ENCODE data around the gene SOX8.

The SOX8 gene

GRCh38 chr16:973366-973765 is 8.2 kb upstream of the SOX8 start:
- no peak for DNase-seq (ENCODE audit: low spot score)

DNA sequence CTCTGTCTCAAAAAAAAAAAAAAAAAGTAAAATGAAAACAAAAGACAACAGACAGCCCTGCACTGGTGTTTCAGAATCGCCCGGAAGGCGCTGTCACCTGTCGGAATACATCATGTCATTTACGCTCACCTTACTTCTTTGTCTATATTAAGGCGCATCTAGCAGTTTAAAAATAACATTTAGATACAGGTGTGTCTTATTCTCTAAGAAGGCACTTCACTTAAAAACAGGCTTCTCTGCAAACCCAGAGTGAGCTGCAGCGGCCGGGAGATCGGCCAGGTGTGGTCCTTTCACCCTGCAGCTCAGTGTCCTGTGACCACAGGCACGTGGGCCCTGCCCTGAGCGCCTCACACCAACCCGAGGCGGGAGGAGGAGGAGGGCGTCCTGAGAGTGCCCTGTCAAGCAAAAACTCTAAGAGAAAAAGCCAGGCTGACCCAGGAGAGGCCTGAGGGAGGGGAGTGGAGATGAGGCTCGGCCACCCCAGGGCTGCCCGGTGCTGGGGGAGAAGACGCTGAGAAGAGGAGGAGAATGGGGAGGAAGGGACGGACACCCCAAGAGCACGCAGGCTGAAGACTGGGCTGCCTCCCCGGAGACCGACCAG is 7.5 kb upstream of the SOX8 start:
- no peak for DNase-seq (ENCODE audit: low spot score)

GRCh38 chr16:974611-975261 is 6.8 kb upstream of the SOX8 start:
- no peak for DNase-seq (ENCODE audit: low spot score)

- no peak for DNase-seq (ENCODE audit: low spot score)
Measured at GRCh38 chr16:975291-975690, 6.3 kb upstream of the SOX8 start.

DNA sequence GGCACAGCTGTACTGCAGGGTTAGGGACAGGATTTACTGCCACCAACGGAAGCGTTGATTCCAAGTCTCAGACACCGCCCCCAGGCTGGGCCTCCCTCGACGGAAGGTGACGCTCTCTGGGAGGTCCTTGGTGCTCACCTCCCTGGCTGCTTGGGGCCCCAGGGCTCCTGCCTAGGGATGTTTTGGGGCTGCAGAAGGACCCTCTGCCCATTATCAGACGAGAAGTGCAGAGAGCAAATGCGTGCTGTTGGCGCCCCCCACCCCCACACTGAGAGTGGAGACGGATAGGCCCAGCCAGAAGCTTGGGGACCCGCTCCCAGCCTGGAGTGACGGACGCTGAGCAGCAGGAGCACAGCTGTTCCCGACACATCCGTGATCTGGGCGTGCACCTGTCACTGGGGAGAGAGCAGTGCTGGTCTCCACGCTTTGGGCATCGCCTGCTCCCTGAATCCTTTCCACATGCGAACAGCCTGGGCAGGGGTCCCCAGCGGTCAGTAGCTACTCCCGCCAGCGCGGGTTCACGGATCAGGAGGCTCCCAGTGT is 5.1 kb upstream of the SOX8 start:
- DNase-seq (ENCODE audit: low spot score), result no peak

- peak; percentile 87 for DNase-seq (ENCODE audit: low spot score)
Measured at GRCh38 chr16:977081-977701, 4.4 kb upstream of the SOX8 start.

GRCh38 chr16:977896-978295 is 3.7 kb upstream of the SOX8 start:
- no peak for DNase-seq (ENCODE audit: low spot score)

GRCh38 chr16:978403-978802 is 3.2 kb upstream of the SOX8 start:
- DNase-seq (ENCODE audit: low spot score), result no peak

DNA sequence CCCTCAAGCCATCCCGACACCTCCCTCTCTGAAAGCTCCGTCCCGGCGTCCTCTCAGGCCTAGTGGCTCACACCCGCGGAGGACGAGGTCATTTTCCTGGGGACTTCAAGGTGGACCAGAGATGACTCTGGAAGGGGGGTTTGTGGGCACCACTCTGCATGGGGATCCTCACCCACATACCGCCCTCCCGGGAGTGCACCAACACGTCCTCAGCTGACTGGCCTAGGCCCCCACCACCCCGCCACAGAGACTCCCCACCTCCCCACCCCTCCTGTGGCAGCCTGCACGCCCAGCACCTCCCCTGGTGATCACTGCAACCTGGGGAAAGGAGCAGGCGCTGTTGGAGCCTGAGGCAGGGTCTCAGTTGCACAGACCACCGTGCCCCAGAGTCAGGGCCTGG is 2.4 kb upstream of the SOX8 start:
- no peak for DNase-seq (ENCODE audit: low spot score)

DNA sequence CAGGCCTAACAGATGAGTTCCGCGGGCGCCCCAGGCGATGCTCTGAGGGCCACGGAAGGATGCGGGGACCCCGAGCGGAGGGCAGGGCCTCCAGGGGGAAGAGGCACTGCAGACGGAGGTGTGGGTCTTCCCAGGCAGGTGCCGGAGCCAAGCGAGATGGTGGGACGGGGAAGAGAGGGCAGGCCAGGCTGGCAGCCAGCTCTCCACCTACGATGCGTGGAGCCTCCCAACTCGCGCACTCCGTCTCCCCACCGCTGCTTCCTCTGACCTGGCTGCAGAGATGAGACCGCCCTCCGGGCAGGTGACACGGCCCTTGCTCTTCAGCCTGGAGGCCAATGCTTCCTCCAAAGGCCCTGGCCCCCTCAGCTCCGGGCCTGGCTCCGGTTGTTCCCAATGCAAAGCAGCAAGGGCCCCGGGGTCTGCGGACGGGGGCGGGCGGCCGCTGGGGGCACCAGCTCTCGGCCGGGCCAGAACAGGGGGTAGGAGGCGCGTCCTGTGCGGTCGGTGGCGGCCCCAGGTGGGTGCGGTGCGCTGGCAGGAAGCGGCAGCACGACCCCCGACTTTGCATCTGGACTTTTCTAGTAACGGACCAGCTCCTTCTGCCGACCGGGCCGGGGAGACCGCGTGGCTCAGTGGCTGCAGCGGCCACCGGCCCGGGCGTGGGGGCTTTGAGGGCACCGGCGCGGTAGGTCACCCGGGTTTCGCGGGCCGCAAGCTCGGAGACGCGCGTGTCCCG is 1.5 kb upstream of the SOX8 start:
- no peak for DNase-seq (ENCODE audit: low spot score)

DNA sequence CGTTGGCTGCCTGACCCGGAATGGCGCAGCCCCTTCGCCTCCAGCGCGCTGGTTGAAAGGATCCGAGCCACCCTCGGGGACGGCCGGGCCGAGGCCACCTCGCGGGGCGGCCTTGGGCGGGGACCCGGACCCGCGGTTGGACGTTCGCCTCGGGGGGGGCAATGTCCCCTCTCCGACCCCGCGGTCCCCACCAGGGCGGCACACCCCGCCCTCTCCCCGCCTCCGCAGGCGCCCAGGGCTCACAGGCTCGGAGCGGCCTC is 1.0 kb upstream of the SOX8 start:
- no peak for DNase-seq (ENCODE audit: low spot score)

GRCh38 chr16:982145-983043 is 824 bp downstream of the SOX8 start:
- no peak for DNase-seq (ENCODE audit: low spot score)

GRCh38 chr16:983044-984030 is 1.8 kb downstream of the SOX8 start:
- DNase-seq (ENCODE audit: low spot score), result no peak

DNA sequence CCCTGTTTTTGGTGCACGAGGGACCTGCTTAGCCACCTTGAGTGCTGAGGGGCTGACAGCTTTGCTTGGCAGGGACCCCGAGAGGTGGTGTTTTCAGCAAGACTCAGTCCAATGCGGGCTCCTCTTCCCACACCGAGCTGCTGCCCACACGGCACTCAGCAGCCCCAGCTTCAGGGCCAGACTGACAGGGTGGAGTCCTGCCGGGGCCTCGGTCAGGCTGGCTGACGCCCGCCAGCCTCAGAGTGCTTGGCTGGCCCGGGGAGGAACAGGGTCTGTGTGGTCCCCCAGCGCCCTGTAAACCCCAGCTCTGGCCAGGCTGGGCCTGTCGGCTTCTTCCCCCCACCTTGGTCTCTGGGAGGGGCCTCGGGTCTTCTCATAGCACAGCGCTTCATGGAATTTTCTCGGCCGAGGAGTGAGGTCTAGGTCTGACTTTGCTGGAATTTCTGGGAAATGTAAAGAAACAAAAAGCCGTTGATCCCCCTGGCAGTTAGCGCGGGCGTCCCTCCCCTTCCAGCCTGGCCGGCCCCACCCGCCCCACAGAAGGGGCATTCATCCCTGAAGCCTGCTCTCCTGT is 2.6 kb downstream of the SOX8 start:
- DNase-seq (ENCODE audit: low spot score), result no peak

DNA sequence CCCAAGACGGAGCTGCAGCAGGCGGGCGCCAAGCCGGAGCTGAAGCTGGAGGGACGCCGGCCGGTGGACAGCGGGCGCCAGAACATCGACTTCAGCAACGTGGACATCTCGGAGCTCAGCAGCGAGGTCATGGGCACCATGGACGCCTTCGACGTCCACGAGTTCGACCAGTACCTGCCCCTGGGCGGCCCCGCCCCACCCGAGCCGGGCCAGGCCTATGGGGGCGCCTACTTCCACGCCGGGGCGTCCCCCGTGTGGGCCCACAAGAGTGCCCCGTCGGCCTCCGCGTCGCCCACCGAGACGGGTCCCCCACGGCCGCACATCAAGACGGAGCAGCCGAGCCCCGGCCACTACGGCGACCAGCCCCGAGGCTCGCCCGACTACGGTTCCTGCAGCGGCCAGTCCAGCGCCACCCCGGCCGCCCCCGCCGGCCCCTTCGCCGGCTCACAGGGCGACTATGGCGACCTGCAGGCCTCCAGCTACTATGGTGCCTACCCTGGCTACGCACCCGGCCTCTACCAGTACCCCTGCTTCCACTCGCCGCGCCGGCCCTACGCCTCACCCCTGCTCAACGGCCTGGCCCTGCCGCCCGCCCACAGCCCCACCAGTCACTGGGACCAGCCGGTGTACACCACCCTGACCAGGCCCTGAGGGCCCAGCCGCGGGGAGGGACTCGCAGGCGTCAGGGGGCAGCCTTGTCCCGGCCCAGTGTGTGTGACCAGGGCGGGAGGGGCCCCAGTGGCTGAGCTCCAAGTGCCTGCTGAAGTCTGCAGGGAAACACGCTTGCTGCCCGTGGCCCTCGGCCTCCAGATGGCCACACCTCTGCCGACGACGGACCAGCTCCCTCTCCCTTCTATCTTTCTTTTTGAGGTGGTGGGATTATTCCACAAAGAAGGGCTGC is 3.4 kb downstream of the SOX8 start:
- no peak for DNase-seq (ENCODE audit: low spot score)

- no peak for DNase-seq (ENCODE audit: low spot score)
Measured at GRCh38 chr16:985646-986400, 4.3 kb downstream of the SOX8 start.

- DNase-seq (ENCODE audit: low spot score), result no peak
Measured at GRCh38 chr16:986411-986810, 4.8 kb downstream of the SOX8 start.

GRCh38 chr16:986925-987582 is 5.5 kb downstream of the SOX8 start:
- DNase-seq (ENCODE audit: low spot score), result no peak

Data from putamen (tissue), 1 donor.